ENCODE results near the gene DUT.

GRCh38 chr15:48317221-48317620, 14.0 kb upstream of the DUT start:
- TF ChIP-seq SUZ12 (IDR thresholded peaks at IDR 0.05; ENCODE audit: extremely low read depth, insufficient read depth, insufficient read length) (no peak), ZNF274 (IDR thresholded peaks at IDR 0.05; ENCODE audit: low read depth, low read length) (no peak), YY1 (IDR thresholded peaks at IDR 0.05; ENCODE audit: insufficient read depth, insufficient read length) (no peak)

Measured in NT2/D1 (cell line).